Globus pallidus (tissue), 1 donor: ENCODE data around the gene GOLGA6C.
"Not testable (repeated sequence)": the region's sequence is repeated elsewhere in the genome, so short reads cannot be mapped to it uniquely, and the experiment has no call there.

ENCODE experiments used
- DNase-seq: peaks from one replicate; pipeline ENCODE4 v3.0.0-alpha.2; 2015; ENCODE audit warnings: low spot score

Gene GOLGA6C

DNA sequence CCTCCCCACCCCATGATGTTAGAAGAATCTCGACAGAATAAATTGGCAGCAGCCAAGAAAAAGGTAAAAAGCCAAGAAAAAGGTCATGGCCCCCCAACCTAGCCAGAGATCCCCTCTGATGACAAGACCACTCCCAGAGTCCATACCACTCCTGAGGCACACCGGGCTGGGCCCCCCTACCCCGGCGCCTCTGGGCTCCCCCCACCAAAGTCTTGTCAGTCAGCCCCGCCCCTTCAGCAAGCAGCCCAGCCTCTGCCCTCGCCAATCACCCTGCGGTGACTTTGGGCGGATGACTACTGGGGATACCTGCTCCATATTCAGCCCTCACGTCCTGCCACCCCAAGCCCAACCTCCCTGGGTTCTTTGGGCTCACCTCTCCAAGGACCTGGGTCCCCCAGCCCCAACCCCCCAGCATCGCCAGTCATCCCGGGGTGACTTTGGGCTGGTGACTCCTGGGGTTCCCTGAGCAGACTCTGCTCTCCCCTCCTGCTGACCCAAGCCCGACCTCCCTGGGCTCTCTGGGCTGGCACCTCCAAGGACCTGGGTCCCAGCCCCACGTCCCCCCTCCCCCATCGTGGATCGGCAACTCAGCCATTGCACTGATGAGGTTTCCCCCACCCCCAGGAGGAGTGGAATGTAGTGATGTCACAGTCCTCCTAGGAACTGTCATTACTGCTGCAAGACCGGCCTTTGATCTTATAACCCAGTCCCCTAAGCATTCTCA lies 648 bp downstream of the GOLGA6C start:
- not testable (repeated sequence) for DNase-seq

DNA sequence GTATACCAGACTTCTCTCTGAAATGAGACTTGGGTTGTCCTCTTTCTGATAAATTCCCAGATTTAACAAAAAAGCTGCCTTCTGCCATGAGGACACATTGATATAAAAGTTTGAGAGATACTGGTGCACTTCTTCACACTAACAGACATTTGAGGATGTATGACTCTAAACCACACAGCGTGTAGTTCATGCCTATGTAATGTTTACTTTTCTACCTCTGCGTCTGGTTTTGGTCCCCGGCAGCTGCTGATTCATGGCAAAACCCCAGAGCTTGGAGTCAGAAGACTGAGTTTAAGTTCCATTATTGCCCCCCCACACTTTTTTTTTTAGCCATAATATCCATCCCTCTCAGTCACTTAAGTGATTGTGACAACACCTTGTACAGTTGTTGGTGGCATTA lies 1.7 kb downstream of the GOLGA6C start:
- not testable (repeated sequence) for DNase-seq

DNA sequence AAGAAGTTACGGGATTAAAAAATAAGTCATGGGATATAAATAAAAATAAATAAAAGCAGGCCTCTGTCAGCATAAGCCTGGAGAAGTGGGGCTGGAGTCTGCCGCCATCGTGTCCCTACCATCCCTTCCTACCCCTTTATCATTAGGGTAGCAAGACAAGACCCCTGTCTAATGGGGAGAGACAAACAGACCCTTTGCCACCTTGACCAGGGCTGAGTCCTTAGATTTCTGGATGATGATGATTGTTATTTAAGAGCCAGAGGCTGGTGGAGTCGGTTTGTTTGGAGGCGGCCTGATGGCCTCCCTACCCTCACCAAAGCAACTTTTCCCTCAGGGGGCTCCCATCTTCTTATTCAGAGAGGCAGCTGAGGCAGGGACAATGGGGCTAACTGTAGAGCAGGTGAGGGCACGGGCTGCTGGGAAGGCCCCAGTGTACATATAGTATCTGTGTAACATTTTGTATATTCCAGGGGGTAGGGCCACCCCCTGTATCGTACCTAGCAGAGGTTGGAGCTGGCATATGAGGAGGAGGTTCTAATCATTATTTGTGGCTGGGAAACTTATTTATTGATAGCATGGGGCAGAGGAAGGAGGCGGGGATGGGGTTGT lies 15.7 kb downstream of the GOLGA6C start:
- DNase-seq: not testable (repeated sequence)

DNA sequence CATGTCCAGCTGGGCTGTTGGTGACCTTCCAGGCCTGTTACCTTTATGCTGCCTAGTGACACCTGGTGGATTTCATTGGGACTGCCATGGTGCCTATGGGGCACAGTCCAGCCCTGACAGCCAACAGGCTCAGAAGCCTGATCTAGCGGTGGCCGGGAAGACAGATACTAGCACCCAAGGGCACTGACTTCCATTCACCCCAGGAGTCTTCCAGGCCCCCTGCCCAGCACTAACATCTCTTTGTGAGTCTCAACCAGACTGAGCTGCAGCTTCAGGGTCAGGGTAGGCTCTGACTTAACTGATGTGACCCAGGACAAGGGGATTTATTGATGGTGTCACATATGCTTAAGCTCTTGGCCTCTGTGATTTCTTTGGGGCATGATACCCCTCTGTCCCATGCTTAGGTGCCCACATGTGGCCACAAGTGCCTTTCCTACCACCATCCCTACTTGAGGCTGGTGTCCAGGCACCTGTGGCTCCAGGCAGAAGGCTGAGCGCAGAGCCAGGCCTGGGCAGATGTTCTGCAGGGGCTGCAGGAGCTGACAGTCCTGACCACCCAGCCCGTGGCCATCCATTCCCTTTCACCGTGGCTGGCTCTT lies 16.5 kb downstream of the GOLGA6C start:
- DNase-seq: not testable (repeated sequence)

DNA sequence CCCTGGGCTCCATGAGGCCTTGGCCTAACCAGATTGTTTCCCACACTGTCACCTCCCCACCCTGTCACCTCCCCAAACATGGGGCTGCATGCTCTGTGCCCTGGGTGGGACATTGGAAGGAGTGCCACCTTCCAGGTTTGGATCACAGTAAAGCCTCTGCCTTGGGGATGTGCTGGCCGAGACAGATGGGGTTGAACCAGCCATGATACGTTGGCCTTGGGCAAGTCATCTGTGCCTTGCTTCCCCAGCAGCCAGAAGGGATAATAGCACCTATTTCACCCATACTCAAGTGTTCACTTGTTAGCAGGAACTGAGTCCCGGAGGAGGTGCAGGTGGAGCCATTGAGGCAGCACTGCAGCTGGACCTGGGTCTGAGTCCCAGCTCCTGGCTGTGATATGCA lies 17.5 kb downstream of the GOLGA6C start:
- DNase-seq: not testable (repeated sequence)

DNA sequence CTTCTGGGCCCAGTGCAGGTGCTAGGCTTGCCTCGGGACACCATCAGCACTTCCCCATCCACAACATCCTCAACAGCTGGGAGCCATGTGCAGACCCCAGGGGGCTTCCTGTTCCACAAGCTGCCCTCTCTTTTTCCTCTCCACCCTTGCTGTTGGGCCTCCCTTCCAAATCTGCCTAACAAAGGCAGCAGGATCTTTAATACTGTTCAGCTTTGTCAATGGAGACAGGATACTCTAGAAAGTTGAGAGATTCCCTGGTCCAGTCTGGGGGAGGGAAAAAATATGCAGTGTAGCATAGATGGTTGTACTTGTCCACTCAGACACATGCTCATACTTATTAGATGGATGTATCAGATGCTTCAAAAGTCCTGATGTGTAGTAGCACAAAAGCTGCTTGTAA lies 20.4 kb downstream of the GOLGA6C start:
- DNase-seq: not testable (repeated sequence)

DNA sequence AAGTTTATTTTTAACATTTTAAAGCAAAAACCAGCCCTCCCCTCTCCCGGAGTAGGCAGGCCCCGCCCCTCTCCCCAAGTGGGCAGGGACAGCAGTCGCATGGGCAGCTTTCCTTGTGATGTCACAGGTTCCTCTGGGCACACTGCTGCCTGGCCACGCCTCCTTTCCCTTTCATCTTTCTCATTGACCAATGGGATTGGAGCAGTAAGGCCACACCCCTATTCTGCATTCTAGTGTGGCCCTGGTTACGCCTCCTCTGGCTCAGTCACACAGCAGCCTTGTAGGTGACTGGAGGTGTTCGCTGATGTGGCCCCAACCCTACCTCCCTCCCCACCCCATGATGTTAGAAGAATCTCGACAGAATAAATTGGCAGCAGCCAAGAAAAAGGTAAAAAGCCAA lies 24.4 kb downstream of the GOLGA6C start, which contains the start of gene GOLGA6D:
Gene GOLGA6D, plus strand, starts transcription at position 264 of the 400 bp plus-strand sequence. Its CDS starts 41 bp downstream, at position 305.
- DNase-seq: not testable (repeated sequence)

DNA sequence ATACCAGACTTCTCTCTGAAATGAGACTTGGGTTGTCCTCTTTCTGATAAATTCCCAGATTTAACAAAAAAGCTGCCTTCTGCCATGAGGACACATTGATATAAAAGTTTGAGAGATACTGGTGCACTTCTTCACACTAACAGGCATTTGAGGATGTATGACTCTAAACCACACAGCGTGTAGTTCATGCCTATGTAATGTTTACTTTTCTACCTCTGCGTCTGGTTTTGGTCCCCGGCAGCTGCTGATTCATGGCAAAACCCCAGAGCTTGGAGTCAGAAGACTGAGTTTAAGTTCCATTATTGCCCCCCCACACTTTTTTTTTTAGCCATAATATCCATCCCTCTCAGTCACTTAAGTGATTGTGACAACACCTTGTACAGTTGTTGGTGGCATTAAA lies 26.0 kb downstream of the GOLGA6C start:
- not testable (repeated sequence) for DNase-seq

DNA sequence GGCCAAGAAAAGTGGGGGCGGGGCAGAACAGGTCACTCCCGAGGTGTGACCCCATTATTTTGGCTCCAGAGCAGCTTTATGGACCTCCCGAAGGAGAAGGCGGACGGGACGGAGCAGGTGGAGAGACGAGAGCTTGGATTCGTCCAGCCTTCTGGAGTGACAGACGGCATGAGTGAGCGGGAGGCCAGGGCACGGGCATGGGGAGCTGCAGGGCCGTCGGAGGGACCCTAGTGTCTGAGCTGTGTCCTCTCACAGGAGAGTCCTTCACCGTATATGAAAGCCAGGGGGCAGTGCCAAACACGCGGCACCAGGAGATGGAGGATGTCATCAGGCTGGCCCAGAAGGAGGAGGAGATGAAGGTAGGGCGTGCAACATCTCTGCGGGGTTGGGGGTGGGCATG lies 35.5 kb downstream of the GOLGA6C start:
- DNase-seq: not testable (repeated sequence)

DNA sequence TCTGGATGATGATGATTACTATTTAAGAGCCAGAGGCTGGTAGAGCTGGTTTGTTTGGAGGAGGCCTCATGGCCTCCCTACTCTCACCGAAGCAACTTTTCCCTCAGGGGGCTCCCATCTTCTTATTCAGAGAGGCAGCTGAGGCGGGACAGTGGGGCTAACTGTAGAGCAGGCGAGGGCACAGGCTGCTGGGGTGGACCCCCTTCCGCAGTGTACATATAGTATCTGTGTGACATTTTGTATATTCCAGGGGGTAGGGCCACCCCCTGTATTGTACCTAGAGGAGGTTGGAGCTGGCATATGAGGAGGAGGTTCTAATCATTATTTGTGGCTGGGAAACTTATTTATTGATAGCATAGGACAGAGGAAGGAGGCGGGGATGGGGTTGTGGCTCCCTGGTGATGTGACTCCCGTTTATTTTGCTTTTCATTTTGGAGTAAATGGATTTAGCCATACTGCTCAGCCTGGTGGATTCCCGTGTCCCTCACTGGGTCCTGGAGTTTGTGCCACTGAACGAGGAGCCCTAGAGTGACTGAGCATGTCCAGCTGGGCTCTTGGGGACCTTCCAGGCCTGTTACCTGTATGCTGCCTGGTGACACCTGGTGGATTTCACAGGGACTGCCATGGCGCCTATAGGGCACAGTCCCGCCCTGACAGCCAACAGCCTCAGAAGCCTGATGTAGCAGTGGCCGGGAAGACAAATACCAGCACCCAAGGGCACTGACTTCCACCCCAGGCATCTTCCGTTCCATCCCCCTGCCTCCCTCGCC lies 40.6 kb downstream of the GOLGA6C start:
- not testable (repeated sequence) for DNase-seq

DNA sequence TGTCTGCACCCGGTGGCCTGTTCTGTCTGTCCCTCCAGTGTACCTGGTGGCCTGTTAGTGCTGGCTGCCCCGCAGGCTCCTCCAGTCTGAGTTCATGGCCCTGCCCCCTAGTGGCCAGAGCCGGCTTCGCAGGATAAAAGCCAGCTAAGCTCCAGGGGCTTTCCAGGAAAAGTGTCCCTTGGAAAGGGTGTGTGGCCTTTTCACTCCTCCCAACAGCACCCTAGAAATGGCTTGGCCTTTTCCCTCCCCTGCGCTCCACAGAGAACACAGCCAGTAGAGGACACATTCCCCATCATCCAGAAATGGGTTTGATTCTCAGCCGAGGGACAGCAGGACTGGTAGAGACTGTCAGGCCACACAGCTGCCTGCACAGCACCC lies 41.2 kb downstream of the GOLGA6C start:
- DNase-seq: not testable (repeated sequence)

DNA sequence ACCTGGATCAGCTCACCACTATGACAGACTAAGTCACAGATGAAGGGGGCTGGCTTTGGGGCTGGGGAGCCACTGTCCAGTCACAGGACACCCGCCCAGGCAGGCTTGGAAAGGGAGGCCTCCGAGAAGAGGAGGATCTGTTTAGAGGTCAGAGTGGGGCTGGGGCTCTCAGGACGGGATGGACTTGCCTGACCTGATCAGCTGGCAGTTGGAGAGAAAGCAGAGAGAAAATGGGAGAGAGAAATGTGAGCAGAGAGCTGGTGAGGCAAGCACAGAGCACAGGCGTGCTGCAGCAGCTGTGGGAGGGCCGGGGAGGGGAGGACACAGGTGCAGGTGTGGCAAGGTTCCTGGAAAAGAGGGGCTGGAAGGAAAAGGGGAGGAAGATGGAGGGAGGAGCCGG lies 41.9 kb downstream of the GOLGA6C start:
- not testable (repeated sequence) for DNase-seq

DNA sequence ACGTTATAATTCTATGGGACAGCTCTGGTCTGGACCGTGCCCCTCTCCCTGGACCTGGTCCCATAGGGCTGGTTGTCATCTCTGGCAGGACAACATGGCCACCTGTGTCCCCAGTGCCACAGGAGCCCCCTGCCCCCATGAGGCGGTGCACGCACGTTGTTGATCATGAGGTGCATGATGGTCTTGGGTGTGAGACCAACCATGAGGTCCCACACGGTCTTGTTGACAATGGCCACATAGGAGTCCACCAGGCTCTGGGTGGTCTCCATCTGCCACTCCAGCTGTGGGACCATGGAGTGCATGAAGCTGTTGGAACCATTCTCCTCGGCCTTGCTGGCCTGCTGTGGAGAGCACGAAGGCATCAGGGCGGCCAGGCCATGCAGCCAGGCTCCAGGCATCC lies 44.2 kb downstream of the GOLGA6C start:
- DNase-seq: no peak

DNA sequence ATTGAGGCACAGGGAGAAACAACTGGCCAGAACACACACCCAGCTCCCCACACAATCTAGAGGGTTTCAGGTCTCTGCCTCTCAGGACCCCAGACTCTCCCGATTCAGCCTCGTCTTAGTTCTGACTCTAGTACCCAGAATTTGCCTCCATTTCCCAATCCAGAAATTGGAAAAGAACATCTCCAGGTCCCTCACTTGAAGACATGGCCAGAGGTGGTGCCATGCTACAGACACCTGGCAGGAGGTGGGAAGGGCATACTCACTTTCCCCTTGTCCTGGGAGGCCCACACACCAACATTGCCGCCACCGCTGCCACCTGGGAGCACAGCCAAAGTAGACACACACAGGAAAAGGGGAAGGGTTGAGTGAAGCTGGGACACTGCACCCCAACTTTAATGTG lies 44.6 kb downstream of the GOLGA6C start:
- DNase-seq: not testable (repeated sequence)

DNA sequence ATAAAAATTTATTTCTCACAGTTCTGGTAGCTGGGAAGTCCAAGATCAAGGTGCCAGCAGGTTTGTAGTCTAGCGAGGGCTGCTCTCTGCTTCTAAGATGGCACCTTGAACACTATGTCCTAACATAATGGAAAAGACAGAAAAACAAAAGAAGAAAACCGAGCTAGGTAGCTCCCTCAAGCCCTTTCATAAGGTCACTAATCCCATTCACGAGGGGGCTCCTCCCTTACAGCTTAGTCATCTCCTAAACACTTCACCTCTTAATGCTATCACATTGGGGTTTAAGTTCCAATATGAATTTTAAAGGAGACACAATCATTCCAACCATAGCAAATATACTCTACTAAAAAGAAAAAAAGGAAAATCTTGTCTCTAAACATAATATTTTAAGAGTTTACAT lies 48.1 kb downstream of the GOLGA6C start:
- DNase-seq: no peak

DNA sequence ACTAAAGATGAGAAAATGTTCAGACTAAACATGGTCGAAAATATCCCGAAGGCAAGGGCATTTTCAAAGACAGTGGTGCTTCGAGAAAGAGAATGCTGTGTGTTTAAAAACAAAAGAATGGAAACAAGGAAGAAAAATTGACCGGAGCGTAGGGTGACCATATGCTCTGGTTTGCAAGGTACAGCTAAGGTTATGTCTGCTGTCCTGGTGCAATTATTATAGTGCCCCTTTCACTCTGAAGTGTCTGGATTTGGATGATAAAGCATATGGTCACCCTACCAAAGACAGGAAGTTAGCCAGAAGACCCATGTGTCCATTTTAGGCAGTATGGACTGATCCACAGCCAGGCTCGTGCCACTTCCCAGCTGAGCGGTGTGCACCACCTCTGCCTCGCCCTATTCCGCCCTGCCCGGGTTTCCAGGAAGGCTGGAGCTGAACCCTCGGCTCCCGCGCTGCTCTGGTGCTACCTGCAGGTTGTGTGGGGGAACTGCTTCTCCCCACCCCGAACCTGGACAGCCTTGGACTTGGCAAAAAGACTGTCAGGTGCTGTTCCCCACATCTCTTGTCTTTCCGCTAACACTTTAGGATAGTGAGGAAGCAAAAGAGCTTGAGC lies 49.8 kb downstream of the GOLGA6C start:
- no peak for DNase-seq

DNA sequence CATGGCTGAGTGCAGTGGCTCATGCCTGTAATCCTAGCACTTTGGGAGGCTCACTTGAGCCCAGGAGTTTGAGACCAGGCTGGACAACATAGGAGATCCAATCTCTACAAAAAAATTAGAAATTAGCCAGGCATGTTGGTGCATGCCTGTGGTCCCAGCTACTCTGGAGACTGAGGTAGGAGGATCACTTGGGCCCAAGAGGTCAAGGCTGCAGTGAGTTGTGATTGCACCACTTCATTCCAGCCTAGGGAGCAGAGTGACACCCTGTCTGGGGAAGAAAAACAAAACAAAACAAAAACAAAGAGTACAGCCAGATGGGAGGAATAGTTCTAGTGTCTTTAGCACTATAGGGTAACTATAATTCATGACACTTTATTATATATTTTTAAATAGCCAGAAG lies 51.6 kb downstream of the GOLGA6C start:
- no peak for DNase-seq

DNA sequence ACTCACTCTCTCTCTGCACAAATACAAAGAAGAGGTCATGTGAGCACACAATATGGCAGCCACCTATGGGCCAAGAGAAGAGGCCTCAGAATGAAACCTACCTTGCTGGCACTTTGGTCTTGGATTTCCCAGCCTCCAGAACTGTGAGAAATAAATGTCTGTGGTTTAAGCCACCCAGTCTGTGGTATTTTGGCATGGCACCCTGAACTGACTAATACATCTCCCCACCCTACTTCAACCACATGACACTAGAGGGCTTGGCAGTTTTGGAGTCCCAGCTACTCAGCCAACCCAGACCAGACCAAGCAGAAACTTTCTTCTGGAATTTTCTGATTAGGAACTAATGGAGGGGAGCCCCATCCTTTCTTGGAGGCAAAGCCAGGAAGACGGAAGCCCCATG lies 54.4 kb downstream of the GOLGA6C start:
- DNase-seq: not testable (repeated sequence)

DNA sequence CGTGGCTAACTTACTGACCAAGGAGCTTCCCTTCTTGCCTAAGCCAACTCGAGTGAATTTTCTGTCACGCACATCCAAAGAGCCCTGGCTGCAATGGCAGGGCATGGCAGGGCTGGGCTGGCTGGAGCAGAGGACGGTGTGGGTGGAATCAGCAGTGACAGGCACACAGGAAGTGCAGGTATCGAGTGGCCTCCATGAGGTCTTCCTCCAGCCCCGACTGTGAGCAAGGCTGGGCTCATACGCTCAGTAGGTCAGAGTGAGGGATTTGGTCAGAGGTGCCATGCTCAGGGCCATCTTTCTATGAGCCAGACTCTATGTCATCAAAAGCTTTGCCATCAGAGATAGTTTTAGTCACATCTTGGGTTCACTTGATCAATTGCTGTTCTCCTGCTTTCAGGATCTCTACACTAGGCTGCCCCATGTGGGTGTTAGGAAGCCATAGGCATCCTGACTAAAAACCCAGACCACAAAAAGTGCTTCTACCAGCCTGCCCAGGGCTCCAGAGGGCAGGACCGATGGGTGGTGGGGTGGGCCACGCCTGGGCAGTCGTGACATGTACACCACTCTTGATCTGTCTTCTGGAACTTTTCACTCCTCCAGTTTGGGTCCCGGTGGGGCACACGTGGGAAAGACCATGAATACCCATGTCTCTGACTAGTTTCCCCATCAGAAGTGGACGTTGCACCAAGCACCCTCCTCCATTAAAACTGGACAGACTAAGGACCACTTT lies 55.1 kb downstream of the GOLGA6C start:
- DNase-seq: no peak

DNA sequence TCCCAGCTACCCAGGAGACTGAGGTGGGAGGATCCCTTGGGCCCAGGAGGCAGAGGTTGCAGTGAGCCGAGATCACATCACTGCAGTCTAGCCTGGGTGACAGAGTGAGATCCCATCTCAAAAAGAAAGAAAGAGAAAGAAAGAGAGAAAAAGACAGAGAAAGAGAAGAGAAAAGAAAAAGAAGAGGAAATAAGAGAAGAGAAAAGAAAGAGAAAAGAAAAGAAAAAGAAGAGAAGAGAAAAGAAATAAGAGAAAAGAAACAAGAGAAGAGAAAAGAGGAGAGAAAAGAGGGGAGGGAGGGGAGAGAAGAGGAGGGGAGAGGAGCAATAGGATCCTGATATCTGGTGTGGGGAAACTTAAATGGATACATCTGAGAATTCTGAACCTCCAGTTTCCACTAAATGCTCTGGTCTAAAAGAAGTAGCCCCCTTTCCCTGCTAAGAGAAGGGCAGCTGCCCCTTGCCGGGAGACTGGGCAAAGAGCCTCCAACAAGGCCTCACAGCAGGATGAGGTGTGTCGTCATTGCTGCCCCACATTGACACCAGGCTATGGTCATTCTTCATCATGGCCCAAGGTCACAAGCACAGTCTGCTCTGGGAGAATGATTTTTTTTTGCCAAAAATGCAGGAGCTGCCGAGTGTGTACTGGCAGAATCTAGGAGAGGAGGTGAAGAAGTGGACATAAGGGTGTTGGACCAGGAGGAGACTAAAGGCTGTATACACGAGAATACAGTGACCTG lies 56.6 kb downstream of the GOLGA6C start:
- DNase-seq: no peak
